Endothelial cell of hepatic sinusoid (primary cell): Measurements from ENCODE around the gene IKZF1.

ENCODE experiments used
- in situ Hi-C: cut with HindIII; loops from 2 replicates; pipeline ENCODE4 v1.10.0; 2017; ENCODE audit warnings: low sequenced_read_pairs

Gene IKZF1

DNA sequence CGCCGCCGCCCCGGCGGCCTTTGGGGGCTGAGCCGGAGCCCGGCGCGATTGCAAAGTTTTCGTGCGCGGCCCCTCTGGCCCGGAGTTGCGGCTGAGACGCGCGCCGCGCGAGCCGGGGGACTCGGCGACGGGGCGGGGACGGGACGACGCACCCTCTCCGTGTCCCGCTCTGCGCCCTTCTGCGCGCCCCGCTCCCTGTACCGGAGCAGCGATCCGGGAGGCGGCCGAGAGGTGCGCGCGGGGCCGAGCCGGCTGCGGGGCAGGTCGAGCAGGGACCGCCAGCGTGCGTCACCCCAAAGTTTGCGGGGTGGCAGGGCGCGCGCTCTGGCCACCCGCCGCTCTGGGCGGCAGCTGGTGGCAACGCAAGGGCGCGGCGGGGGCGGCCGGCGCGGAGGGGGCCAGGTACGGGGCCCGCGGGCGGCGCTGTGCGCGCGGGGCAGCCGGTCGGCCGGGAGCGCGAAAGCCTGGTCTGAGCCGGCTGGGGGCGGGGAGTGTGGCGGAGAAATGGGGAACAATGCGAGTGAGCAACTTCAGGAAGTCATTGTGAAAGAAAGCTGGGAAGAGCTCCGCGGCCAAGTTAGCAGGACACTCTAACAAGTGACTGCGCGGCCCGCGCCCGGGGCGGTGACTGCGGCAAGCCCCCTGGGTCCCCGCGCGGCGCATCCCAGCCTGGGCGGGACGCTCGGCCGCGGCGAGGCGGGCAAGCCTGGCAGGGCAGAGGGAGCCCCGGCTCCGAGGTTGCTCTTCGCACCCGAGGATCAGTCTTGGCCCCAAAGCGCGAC, at the start of gene IKZF1:
Gene IKZF1, plus strand, starts transcription at position 588 of the 782 bp plus-strand sequence. CDS start 14,346 bp downstream, outside the sequence.
- in situ Hi-C loops: no loop called here

DNA sequence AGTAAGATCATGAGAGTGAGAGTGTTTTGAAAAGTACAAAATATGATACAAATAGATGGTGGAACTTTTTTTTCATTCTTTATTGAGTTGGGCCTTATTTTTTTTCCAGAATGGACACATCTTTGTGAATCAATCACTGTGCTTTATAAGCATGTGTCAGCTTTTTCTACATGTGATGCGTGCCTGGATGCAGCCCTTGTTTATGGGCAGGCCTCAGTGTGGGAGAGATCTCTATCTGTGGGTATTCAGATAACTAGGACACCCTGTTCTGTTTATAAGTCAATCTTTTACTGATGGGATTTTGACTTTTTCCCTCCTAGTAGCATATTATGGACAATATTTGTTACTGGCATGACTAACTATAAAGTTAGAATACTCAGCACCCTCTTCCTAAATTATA, 42.9 kb upstream of the IKZF1 start:
- in situ Hi-C loops: no loop called here

DNA sequence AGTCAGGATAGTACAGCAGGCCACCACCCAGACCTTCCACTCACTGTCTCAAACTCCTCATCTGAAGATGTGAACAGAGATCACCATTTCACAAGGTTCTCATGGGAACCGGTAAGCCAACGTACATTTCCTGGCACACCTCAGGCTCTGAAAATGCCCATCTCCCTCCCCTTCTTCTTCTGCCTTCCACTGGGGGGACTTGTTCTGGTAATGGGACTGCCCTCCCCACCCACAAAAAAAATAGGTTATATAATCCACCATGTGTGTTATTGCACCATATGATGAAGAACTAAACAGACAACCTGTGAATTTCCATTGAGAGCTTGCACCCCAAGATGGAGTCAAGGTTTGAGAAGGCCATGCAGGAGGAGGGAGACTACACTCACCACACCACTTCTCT, 42.1 kb upstream of the IKZF1 start:
- in situ Hi-C loops: no loop called here

DNA sequence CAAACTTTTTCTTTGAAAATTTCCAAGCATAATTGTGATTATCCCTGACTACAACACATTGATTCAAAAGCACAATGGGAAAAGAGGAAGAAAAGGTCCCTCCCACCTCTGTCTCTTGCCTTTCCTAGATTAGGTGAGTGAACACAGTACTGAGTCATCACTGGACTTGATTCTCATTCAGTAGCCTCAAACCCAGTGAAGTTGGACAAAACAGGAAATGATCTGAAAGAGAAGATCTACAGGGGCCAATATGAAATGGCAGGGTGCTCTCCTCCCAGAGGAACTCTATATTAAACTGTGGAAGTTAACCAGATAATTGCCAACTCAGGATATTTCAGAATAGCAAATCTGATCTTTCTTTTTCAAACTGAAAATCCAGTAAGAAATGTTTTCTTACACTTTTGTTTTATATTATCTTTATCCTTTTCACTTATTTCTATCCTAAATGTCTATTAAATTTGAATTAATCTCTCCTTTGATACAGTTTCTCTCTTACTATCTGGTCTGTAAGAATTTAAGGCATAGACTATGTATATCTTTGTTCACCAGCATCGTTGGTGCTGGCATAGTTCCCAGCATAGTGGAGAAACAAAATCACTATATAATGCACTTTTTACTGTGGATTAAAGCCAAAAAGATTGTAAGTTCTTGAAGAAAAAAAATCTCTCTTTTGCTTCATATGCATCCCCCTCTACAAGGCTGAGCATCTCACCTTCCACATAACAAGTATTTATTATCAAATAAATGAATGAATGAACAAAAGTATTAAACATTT, 41.4 kb upstream of the IKZF1 start:
- in situ Hi-C loops: no loop called here

DNA sequence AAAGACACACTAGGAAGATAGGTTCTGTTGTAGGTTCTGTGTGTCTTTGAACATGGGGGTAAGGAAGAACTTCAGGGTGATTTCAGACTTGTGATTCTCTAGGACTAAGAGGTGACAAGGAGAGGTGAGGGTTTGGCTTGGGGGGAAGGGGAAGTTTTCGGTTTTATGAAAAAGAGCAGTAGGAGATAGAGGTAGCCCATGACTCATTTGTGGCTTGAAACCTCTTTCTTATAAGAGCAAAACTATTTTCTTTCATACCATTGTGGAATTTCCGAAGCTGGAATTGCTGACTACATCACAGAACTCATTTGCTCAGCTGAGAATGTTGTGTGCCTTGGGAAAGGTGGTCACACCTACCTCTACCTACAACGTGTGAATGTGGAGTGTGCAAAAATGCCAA, 39.6 kb upstream of the IKZF1 start:
- in situ Hi-C loops: no loop called here

DNA sequence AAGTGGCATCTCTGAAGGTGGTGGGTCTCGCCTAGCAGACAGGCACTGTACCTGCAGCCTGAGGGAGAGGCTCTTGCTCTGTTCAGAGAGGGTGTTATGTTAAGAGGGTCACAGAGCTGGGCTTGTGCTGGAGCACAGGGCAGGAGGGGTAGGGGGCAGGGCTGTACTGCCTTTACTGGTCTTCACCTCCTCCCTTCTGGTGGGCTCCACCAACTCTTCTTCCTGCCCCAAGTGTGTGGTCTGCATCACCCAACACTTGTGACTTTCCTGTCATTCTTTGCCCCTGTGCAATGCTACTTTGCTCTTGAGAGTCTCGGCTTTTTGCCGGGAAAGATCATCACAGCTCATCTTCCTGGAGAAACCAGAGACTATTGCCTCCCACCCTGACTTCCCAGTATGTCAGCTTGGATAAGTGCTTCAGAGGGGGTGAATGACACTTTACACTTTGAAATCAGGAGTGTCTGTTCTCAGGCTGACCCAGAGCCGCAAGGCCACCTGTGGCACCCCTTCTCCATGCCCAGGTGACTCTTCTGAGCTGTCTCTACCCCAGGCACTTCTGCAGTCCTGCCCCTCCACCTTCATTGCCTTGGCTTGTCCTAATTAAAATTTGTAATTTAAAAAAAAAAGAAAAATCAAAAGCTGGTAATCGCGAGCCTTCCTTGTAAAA, 38.4 kb upstream of the IKZF1 start:
- in situ Hi-C loops: no loop called here

DNA sequence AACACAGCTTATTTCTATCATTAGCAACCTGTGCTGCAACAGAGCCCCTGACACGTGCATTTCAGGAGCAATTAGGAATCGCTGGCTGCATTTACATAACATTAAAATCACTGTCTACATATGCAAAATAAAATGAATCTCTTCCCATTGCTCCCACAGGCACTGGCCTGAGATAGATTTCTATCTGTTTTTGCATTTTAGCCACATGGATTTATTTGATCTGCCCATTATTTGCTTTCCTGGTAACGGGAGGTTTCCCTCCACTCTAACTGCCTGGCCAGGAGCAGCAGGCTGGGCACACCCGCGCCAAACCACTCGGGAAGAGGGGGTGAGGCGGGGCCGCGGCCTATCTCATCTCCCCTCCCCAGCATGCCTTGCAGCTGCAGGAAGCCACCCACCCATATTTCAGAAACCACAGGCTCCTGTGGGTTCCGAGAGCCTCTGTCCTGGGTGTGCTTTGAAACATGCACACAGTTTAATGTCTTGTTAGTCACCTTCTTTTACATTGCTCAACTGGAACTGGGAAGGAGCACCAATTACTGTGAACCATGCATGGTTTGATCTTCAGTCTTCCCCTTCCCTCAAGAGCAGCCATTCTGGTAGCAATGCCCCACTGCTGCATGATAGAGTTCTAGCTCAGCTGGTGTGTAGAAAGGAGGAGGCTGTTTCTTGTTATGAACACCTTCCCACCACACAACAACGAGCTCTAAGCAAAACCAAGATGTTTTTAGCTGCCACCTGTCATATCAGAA, 37.7 kb upstream of the IKZF1 start:
- in situ Hi-C loops: no loop called here

DNA sequence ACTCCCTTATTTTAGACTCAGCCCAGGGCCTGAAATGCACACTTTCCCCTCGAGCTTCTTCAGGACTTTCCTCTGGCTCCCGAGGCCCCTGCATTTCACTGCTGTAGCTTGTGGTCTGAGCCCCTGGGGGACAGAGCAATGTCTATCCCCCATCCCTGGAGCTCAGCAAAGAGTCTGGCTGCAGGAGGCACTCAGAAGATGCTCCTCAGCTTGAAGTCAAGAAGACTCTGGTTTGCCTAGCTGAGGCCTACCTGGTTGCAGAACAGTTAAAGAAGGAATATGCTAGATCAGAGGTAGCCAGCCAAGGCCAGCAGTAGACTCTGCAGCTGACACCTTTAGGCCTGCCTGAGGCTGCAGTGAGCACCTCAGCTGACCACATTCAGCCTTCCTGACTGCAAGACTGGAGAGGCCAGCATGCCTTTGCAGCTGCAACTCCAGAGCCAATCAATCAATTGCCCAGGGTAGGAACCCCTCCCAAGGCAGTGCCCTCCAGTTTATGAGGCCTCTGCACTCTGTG, 36.9 kb upstream of the IKZF1 start:
- in situ Hi-C loops: no loop called here

DNA sequence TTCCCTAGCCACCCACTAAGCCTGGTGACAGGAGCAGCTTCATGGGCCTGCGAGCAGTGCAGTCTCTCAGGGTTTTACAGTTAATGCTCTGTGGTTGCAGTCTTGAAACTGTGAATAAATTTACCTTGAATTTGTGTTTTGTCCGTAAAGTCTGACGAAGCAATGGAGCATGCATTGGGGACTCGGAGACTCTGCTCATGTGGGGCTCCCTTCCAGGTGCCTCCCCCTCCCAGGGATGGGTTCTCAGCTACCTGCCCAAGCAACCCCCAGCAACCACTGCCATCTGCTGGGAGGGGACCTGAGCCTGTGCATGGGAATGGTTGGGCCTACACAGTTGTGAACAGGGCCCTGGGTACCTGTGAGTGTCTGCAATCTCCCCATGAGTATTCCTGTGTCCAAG, 36.3 kb upstream of the IKZF1 start:
- in situ Hi-C loops: no loop called here

DNA sequence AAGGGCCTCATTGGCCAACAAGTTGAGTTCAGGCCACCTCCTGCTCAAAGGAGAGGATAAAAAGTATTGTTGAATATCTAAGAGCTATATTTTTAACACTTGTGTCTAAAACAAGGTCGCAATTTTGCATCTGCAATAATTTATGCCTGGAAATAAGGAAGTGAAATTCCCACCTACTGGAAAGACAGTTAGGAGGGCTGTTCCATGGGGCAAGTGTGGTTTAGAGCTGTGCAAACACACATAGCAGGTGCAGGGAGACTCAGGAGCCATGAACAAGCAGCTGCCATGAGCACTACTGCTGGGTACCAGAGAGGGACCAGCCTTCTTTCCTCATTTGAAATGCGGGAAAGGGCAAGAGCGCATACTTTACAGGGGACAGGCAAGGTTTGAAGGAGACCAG, 35.5 kb upstream of the IKZF1 start:
- in situ Hi-C loops: no loop called here

DNA sequence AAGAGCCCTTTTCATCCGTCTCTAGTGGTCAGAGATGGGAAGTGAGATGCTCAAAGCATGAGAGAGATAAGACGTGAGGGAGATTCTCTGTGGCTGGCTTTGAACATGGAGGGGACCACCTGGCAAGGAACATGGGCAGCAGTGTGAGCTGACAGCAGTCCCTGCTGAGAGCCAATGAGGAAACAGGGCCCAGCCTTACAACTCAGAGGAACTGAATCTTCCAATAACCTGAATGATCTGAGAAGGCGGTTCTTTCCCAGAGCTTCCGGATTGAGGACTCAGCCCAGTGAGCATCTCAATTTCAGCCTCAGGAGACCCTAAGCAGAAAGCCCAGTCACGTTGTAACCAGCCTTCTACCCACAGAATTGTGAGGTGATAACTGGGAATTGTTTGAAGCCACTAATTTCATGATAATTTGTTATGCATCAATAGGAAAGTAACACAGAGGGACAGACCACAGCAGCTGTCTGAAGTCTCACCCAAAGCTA, 33.9 kb upstream of the IKZF1 start:
- in situ Hi-C loops: no loop called here

DNA sequence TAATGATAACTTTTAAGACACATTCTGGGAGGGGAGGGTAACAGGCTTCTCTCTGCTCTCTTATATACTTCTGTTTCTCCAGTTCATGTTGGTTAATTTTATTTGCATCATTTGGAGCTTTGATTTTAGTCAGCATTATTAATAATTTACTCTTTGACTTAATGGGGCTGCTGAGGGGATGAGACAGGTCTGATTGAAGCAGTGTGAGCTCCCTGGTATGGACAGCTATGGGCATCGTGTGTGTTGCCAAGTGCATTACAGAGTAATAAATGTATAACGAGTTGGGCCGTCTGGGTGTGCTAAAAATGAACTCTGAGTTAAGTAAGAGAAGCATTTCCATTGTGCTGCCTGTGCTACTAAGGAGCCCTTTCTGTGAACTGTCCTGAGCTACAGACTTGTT, 31.7 kb upstream of the IKZF1 start:
- in situ Hi-C loops: no loop called here

DNA sequence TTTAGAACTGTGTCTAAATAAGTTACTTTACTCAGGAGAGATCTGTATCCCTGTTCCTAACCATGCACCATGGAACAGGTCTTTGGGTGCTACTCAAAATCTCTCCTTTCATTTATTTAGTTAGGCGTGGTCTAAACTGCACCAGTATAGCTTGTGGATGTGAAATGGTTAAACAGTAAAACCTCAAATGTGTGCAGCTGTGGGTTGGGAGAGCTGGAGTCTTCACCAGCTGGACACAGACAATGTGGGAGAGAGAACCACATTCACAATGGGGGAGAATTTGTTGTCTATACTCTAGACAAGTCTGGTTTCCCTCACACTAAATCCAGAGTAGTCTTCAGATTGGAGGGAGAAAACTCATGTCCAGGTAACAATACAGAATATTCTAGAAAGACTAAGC, 31.2 kb upstream of the IKZF1 start:
- in situ Hi-C loops: no loop called here

DNA sequence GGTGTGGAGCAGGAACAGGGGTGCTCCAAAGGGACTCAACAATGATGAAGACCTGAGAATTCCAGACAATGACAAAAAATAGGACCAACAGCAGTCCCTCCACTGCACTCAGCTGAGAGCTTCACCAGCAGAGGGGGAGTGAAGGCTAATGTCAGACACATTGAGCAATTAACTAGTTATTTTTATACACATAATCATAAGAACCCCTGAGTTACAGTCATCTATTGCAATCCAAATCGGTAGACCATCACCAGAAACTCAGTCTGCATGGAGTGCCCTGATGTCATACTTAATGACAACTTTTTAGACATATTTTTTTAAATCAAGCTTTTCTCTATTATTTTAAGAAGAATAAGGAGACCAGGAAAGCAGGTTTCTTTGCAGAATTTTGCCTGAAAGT, 30.6 kb upstream of the IKZF1 start:
- in situ Hi-C loops: no loop called here

DNA sequence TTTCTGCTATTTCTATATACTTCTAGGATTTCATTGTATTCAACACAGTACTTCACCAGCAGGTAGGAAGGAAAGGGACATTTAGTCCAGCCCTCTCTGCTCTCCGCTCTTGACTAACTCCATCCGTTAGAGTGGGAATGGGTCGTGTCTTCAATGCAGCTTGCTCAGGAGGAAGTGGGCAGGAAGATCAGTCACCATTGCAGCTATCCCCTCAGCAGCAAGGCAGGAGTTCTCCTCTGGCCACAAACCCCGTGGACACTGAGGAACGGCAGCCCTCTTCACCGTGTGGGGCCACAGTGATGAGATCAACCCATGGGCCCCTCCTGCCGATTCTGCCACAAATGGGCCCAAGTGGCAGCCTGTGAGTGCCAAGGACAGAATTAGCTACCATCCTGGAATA, 30.2 kb upstream of the IKZF1 start:
- in situ Hi-C loops: no loop called here

DNA sequence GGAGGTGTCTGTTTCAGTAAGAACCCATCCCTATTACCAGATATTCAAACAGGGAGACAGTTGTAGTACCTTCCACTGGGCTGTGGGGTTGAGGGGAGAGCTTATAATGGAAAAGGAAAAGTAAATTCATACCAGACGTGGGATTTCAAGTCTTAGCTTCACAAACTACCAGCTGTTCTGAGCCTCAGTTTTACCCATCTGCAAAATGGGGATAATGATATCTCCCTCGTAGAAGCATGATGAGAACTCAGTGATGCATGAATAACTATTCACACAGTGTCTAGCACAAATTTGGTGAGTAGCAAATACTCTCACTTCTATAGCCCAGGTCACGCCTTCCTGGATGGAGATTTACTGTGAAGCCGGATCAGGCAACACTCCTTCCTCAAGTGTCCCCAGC, 29.1 kb upstream of the IKZF1 start:
- in situ Hi-C loops: no loop called here

DNA sequence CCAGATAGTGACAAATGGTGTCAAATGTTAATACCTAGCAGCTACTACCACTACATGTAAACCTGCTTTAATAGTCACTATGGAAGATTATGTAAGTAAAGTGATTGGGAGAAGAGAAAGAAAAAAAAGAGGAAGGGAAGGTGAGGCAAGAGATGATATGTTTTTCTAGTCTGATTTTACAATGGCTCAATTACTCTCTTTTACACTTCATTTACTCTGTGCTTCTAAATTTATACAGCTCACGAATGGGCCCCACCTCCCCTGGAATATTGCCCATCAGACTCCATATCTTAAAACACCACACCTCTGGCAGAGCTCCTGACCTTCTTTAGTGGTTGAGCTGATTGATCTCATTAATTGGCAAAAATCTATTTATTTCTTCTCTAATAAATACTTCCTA, 28.0 kb upstream of the IKZF1 start:
- in situ Hi-C loops: no loop called here

DNA sequence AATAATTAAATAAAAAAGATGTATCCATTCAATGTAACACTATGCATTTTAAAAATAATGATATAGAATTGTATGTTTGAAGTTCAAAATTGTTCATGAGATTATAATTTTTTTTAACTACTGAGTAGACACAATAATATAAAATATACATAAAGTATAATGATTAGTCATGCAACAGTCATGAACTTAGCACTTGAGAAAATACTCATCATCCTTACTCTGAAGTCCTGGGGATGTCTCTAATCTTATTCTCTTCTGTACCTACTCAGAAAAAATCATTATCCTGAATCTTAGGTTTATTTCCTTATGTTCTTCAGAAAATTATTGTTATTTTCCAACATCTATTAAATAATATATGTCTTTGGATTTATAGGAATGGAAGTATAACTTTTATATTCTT, 26.4 kb upstream of the IKZF1 start:
- in situ Hi-C loops: no loop called here

DNA sequence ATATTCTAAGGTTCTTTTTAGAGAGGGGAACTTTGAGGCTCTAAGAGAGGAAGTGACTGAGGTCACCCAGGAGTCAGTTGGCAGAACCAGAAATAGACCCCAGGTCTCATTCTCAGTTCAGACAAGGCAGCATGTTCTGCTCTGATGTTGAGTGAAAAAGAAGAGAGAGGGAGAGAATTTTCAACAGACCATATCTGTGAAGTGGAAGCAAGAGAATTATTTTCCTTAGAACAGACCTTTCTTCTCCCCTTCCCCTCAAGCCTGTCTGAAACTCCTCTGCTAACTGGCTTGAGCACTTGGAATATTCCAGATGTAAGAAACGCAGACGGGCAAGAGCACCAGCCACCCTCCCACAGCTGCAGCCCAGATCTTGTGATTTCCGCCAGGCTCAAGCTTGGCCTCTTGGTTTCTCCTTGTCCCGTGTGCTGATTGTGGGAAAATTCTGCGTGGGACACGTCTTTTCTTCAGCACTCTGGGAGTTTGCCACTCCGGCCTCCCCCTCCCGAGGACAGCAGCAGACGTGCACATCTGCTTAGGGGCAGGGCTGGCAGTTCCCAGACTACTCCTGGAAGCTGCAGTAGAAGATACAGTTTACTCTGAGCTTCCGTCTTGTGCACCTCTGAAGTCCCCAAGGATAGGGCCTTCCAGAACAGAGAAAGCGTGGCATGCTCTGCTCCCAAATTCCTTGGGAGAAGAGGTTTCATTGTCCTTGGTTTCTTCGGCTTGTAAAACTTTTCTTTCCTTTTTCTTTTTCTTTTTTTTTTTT, 22.7 kb upstream of the IKZF1 start:
- in situ Hi-C loops: no loop called here
